Measurements from ENCODE around the gene KRTAP12-4.

KRTAP12-4 gene

DNA sequence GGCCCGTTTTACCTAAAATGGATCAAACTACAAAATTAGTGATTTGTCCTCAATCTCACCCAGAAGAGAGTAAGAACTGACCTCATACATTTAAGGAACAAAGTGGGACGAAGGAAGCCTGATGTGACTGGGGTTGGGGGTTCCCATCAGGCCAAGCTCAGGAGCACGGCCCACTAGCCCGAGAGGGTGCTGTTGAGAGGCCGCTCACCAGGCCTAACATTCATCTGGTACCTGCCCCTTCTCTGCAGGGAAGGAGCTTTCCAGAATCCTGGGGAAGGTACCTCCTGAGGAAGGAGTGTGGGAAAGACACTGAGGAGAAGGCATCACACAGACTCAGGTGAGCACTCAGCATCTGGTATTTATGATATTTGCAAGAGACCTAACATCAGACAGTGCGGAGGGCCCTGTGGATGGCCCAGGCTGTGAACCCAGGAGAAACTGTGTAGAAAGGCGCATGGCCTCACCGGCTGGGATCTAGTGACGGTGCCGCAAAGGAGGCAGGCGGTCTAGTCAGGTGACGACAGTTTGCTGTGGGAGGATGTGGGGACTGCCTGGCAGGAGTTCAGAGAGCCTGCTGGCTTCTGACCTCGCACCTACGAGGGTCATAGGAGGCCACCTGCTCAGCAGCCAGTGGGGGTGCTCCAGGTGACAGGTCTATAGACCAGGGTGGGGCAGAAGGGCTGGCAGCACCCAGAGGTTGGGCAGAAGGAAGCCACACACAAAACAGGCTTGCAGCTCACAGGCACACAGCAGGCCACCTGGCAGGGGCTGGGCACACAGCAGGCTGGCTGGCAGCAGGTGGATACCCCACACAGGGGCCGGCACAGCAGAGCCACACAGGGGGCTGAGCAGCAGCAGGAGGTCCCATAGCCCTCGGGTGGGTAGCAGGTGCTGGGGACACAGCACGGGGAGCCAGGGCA is 543 bp downstream of the KRTAP12-4 start:
- TF ChIP-seq BACH2 (CRISPR knock-in tag; IDR thresholded peaks at IDR 0.05; ENCODE audit: borderline replicate concordance) (no peak), PPARA (CRISPR knock-in tag; IDR thresholded peaks at IDR 0.05; ENCODE audit: borderline replicate concordance) (no peak), SNAI2 (CRISPR knock-in tag; IDR thresholded peaks at IDR 0.05) (no peak), TCF4 (CRISPR knock-in tag; IDR thresholded peaks at IDR 0.05; ENCODE audit: borderline replicate concordance) (no peak), ZNF565 (CRISPR knock-in tag; conservative IDR thresholded peaks at IDR 0.05; ENCODE audit: low read depth) (no peak), ESRRG (CRISPR knock-in tag; IDR thresholded peaks at IDR 0.05) (no peak), ZFP30 (CRISPR knock-in tag; IDR thresholded peaks at IDR 0.05) (no peak), ARNTL (CRISPR knock-in tag; IDR thresholded peaks at IDR 0.05; ENCODE audit: borderline replicate concordance, low read depth) (no peak)
- TF ChIP-seq, protein P1, sequence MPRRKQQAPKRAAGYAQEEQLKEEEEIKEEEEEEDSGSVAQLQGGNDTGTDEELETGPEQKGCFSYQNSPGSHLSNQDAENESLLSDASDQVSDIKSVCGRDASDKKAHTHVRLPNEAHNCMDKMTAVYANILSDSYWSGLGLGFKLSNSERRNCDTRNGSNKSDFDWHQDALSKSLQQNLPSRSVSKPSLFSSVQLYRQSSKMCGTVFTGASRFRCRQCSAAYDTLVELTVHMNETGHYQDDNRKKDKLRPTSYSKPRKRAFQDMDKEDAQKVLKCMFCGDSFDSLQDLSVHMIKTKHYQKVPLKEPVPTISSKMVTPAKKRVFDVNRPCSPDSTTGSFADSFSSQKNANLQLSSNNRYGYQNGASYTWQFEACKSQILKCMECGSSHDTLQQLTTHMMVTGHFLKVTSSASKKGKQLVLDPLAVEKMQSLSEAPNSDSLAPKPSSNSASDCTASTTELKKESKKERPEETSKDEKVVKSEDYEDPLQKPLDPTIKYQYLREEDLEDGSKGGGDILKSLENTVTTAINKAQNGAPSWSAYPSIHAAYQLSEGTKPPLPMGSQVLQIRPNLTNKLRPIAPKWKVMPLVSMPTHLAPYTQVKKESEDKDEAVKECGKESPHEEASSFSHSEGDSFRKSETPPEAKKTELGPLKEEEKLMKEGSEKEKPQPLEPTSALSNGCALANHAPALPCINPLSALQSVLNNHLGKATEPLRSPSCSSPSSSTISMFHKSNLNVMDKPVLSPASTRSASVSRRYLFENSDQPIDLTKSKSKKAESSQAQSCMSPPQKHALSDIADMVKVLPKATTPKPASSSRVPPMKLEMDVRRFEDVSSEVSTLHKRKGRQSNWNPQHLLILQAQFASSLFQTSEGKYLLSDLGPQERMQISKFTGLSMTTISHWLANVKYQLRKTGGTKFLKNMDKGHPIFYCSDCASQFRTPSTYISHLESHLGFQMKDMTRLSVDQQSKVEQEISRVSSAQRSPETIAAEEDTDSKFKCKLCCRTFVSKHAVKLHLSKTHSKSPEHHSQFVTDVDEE (CRISPR knock-in tag; IDR thresholded peaks at IDR 0.05): no peak
- ATAC-seq: no peak

DNA sequence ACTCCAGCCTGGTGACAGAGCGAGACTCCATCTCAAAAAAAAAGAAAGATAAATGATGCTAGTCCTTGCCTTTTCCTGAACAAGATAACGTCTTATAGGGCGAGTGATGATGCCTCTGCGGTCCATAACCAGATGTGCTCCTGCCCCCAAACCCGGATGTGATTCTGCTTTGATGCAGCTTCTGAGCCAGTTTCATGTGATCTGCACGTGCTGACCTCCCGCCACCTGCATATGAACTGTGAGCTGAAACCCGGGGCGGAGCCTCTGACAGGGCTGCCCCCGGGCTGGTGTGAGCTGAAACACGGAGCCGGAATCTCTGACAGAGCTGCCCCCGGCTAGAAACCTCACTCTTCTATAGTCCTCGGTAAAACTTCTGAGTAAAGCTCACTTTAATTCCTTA is 1.3 kb downstream of the KRTAP12-4 start:
- ATAC-seq: no peak
- TF ChIP-seq ZNF70 (CRISPR knock-in tag; IDR thresholded peaks at IDR 0.05): no peak
- no peak for TF ChIP-seq ISL1 (CRISPR knock-in tag; IDR thresholded peaks at IDR 0.05)
- TF ChIP-seq, protein P2, sequence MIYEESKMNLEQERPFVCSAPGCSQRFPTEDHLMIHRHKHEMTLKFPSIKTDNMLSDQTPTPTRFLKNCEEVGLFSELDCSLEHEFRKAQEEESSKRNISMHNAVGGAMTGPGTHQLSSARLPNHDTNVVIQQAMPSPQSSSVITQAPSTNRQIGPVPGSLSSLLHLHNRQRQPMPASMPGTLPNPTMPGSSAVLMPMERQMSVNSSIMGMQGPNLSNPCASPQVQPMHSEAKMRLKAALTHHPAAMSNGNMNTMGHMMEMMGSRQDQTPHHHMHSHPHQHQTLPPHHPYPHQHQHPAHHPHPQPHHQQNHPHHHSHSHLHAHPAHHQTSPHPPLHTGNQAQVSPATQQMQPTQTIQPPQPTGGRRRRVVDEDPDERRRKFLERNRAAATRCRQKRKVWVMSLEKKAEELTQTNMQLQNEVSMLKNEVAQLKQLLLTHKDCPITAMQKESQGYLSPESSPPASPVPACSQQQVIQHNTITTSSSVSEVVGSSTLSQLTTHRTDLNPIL (CRISPR knock-in tag; IDR thresholded peaks at IDR 0.05; ENCODE audit: low read depth): no peak

DNA sequence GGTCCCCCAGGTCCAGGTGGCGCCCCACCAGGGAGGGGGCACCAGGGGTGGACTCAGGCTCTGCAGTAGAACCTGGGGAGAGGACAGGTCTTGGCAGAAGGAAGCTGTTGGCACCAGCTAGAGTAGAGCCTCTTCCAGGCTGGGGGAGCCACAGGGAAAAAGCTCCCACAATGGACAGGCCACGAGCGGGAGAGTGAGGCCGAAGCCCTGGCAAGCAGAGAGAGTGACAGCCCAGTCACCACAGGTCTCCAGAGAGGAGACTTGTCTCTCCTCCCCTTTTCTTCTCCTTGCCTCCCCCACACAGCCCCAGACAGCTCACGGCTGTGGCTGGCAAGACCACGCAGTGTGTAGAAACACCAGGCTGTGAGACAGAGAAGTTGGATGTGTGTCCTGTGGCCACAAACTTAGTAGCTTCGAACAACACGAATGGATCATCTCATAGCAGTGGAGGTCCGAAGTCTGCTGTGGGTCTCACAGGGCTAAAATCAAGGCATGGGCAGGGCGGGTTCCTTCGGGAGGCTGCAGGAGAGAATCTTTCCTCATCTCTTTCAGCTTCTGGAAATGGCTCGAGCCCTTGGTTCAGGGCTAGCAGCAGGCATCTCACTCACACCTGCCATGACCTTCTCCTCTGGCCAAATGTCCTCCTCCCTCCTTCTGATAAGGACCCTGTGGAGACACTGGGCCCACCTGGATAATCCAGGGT is 3.3 kb downstream of the KRTAP12-4 start:
- no peak for ATAC-seq
- TF ChIP-seq CSDC2 (CRISPR knock-in tag; IDR thresholded peaks at IDR 0.05): no peak
- TF ChIP-seq OSR1 (CRISPR knock-in tag; IDR thresholded peaks at IDR 0.05): no peak
- TF ChIP-seq, protein P3, sequence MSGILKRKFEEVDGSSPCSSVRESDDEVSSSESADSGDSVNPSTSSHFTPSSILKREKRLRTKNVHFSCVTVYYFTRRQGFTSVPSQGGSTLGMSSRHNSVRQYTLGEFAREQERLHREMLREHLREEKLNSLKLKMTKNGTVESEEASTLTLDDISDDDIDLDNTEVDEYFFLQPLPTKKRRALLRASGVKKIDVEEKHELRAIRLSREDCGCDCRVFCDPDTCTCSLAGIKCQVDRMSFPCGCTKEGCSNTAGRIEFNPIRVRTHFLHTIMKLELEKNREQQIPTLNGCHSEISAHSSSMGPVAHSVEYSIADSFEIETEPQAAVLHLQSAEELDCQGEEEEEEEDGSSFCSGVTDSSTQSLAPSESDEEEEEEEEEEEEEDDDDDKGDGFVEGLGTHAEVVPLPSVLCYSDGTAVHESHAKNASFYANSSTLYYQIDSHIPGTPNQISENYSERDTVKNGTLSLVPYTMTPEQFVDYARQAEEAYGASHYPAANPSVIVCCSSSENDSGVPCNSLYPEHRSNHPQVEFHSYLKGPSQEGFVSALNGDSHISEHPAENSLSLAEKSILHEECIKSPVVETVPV (CRISPR knock-in tag; IDR thresholded peaks at IDR 0.05): no peak
- TF ChIP-seq RARB (CRISPR knock-in tag; IDR thresholded peaks at IDR 0.05): no peak
- TF ChIP-seq, protein P2 (CRISPR knock-in tag; IDR thresholded peaks at IDR 0.05; ENCODE audit: low read depth): no peak
- TF ChIP-seq ZFP3 (CRISPR knock-in tag; IDR thresholded peaks at IDR 0.05): no peak
- TF ChIP-seq ISL1 (CRISPR knock-in tag; IDR thresholded peaks at IDR 0.05): no peak
- no peak for TF ChIP-seq ZFP30 (CRISPR knock-in tag; IDR thresholded peaks at IDR 0.05)
- no peak for TF ChIP-seq ARNTL (CRISPR knock-in tag; IDR thresholded peaks at IDR 0.05; ENCODE audit: borderline replicate concordance, low read depth)
- no peak for TF ChIP-seq ZNF70 (CRISPR knock-in tag; IDR thresholded peaks at IDR 0.05)
- no peak for TF ChIP-seq TOX (CRISPR knock-in tag; IDR thresholded peaks at IDR 0.05; ENCODE audit: borderline replicate concordance)
- TF ChIP-seq ZC3H10 (CRISPR knock-in tag; IDR thresholded peaks at IDR 0.05): no peak
- TF ChIP-seq, protein P1 (CRISPR knock-in tag; IDR thresholded peaks at IDR 0.05): no peak
- no peak for TF ChIP-seq TCF4 (CRISPR knock-in tag; IDR thresholded peaks at IDR 0.05; ENCODE audit: borderline replicate concordance)
- no peak for TF ChIP-seq BACH2 (CRISPR knock-in tag; IDR thresholded peaks at IDR 0.05; ENCODE audit: borderline replicate concordance)
- TF ChIP-seq, protein P4, sequence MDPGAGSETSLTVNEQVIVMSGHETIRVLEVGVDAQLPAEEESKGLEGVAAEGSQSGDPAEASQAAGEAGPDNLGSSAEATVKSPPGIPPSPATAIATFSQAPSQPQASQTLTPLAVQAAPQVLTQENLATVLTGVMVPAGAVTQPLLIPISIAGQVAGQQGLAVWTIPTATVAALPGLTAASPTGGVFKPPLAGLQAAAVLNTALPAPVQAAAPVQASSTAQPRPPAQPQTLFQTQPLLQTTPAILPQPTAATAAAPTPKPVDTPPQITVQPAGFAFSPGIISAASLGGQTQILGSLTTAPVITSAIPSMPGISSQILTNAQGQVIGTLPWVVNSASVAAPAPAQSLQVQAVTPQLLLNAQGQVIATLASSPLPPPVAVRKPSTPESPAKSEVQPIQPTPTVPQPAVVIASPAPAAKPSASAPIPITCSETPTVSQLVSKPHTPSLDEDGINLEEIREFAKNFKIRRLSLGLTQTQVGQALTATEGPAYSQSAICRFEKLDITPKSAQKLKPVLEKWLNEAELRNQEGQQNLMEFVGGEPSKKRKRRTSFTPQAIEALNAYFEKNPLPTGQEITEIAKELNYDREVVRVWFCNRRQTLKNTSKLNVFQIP (CRISPR knock-in tag; IDR thresholded peaks at IDR 0.05; ENCODE audit: borderline replicate concordance, low read depth): no peak
- no peak for TF ChIP-seq SNAI2 (CRISPR knock-in tag; IDR thresholded peaks at IDR 0.05)
